Measurements from ENCODE around the gene PHF14. TPM values are rescaled to one million over a fixed set of nuclear protein-coding genes. Genes with fewer than 3 reads are reported as not detected.

Gene PHF14
- total and polyA plus RNA-seq, 2 experiments from 2014 or later = 72.0 to 87.9 TPM

- no peak overlapping the region for H3K27ac Mint-ChIP-seq
- H2AFZ ChIP-seq = no peak overlapping the region
- no peaks in the 10 kb centered on the region for H3K36me3 ChIP-seq (ENCODE audit: insufficient read depth)
- H3K27me3 ChIP-seq (ENCODE audit: insufficient read depth) = no peaks in the 10 kb centered on the region
- ATAC-seq (no peak), DNase-seq (ENCODE audit: low spot score) (no peak)
- no peaks in the 10 kb centered on the region for H3K4me1 ChIP-seq (ENCODE audit: insufficient read depth)
- no peak overlapping the region for H3K4me2 ChIP-seq
- no peak overlapping the region for H3K27ac ChIP-seq (ENCODE audit: low read depth)
- peaks cover 37% of the 10 kb centered on the region for H3K36me3 Mint-ChIP-seq (ENCODE audit: low read depth)
- peaks cover 100% of the 10 kb centered on the region for H3K79me2 ChIP-seq (replicated peaks; ENCODE audit: insufficient read depth)
- H4K20me1 ChIP-seq (replicated peaks; ENCODE audit: insufficient read depth) = no peaks in the 10 kb centered on the region
- no peaks in the 10 kb centered on the region for H3K27me3 Mint-ChIP-seq (ENCODE audit: insufficient read depth, low read depth, poor library complexity)
- no peaks in the 10 kb centered on the region for H3K4me1 Mint-ChIP-seq
- no peaks in the 10 kb centered on the region for H3K9me2 ChIP-seq (ENCODE audit: insufficient read depth)
- H3K4me3 ChIP-seq = no peak overlapping the region
- no peaks in the 10 kb centered on the region for H3F3A ChIP-seq (replicated peaks; ENCODE audit: low read depth)
- TF ChIP-seq EZH2phosphoT487 (IDR thresholded peaks at IDR 0.05; ENCODE audit: unreplicated experiment) (no peak), ETS1 (IDR thresholded peaks at IDR 0.05) (no peak), ZNF462 (CRISPR knock-in tag; IDR thresholded peaks at IDR 0.05) (no peak), ZNF114 (CRISPR knock-in tag; IDR thresholded peaks at IDR 0.05) (no peak), EZH2 (IDR thresholded peaks at IDR 0.05; ENCODE audit: low read depth, unreplicated experiment) (no peak), CREB1 (CRISPR knock-in tag; IDR thresholded peaks at IDR 0.05; ENCODE audit: low read depth) (no peak), ZNF331 (CRISPR knock-in tag; IDR thresholded peaks at IDR 0.05; ENCODE audit: low read depth) (no peak), CTCF (conservative IDR thresholded peaks at IDR 0.05; ENCODE audit: low read depth in 2 of 2) (no peak), POLR2AphosphoS5 (IDR thresholded peaks at IDR 0.05; ENCODE audit: low read depth) (no peak), REST (IDR thresholded peaks at IDR 0.05; ENCODE audit: unreplicated experiment) (no peak), STAT1 (IDR thresholded peaks at IDR 0.05; ENCODE audit: unreplicated experiment) (no peak), NANOG (IDR thresholded peaks at IDR 0.05; ENCODE audit: borderline replicate concordance) (no peak), JUNB (IDR thresholded peaks at IDR 0.05; ENCODE audit: unreplicated experiment) (no peak)
- H3K9me3 Mint-ChIP-seq = no peaks in the 10 kb centered on the region; the same call in 2 of the 3 replicates
- H3K4me3 Mint-ChIP-seq = no peak overlapping the region
Measured at GRCh38 chr7:11005202-11005601, 31.5 kb downstream of the PHF14 start.
